Rectal smooth muscle tissue (tissue), 1 donor: ENCODE data around the gene BAK1.
"Not testable (repeated sequence)": the region's sequence is repeated elsewhere in the genome, so short reads cannot be mapped to it uniquely, and the experiment has no call there.

Source experiments
- H3K27ac ChIP-seq: one replicate; pipeline ENCODE4 v1.7.0; 2013; ENCODE audit warnings: low read depth, low read length, inconsistent platforms
- H3K27me3 ChIP-seq: one replicate; pipeline ENCODE4 v1.7.0; 2013; ENCODE audit warnings: low read length; ENCODE audit not compliant: control insufficient read depth, insufficient read depth
- H3K36me3 ChIP-seq: one replicate; pipeline ENCODE4 v1.7.0; 2013; ENCODE audit warnings: low read length; ENCODE audit not compliant: control insufficient read depth, insufficient read depth
- H3K4me1 ChIP-seq: one replicate; pipeline ENCODE4 v1.7.0; 2013; ENCODE audit warnings: low read length; ENCODE audit not compliant: control insufficient read depth, insufficient read depth
- H3K4me3 ChIP-seq: one replicate; pipeline ENCODE4 v1.7.0; 2013; ENCODE audit warnings: low read length
- H3K9ac ChIP-seq: one replicate; pipeline ENCODE4 v1.7.0; 2013; ENCODE audit warnings: low read length

Gene BAK1

GRCh38 chr6:33602180-33602579 lies 22.1 kb upstream of the BAK1 start:
- Histone ChIP-seq H3K36me3 (no peaks in the 10 kb centered on the region), H3K27ac (no peak overlapping the region), H3K4me1 (no peaks in the 10 kb centered on the region), H3K9ac (no peak overlapping the region), H3K27me3 (no peaks in the 10 kb centered on the region), H3K4me3 (no peak overlapping the region)

DNA sequence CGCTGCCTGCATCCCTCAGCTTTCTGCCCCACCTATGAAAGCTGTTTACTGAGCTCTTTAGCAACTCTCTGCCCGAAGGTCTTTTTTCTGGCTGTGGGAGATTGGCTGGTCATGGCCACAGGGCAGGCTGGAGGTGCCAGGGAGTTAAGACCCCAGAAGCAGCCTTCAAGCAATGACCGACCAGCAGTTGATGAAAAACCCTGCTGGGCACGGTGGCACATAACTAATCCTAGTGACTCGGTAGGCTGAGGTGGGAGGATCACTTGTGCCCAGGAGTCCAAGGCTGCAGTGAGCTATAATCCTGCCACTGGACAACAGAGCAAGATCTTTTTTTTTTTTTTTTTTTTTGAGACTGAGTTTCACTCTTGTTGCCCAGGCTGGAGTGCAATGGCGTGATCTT lies 20.7 kb upstream of the BAK1 start:
- no peaks in the 10 kb centered on the region for H3K4me1 ChIP-seq
- no peak overlapping the region for H3K27ac ChIP-seq
- H3K27me3 ChIP-seq, result no peaks in the 10 kb centered on the region
- no peak overlapping the region for H3K9ac ChIP-seq
- no peak overlapping the region for H3K4me3 ChIP-seq
- no peaks in the 10 kb centered on the region for H3K36me3 ChIP-seq

- no peaks in the 10 kb centered on the region for H3K27me3 ChIP-seq
- no peak overlapping the region for H3K4me3 ChIP-seq
- H3K27ac ChIP-seq, result no peak overlapping the region
- H3K9ac ChIP-seq, result no peak overlapping the region
- no peaks in the 10 kb centered on the region for H3K36me3 ChIP-seq
- H3K4me1 ChIP-seq, result no peaks in the 10 kb centered on the region
Observed at GRCh38 chr6:33599413-33599938, 19.4 kb upstream of the BAK1 start.

DNA sequence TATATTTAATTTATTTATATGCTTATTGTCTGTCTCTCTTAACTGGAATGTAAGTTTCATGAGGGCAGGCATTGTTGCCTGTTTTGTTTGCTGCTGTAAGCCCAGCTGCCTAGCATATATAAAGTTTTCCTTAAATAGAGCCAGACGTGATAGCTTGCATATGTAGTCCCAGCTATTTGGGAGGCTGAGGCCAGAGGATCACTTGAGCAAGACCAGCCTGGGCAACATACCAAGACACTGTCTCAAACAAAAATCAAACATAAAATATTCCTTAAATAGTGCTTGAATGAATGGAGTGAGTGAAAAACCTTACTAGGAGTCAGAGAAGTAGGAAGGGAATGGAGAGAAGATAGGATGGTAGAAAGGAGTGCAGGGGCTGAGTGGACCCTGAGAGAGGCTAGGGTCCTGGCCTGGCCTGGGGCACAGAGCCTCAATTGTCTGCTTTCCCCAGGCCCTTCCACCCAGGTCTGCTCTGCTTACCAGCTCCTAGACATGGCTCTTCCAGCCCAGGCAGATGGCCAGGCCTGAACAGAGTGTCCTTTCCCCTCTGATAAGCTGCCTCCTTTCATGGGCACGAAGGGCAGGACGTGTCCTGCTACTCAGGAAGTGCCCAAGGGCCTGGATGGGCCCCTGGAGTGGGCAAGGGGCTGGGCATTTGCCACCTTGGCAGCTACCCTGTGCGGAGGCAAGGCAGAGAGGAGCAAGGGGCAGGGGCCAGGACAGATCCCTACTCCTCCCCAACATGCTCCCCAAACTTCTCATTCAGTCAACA lies 17.7 kb upstream of the BAK1 start:
- Histone ChIP-seq H3K4me1 (no peaks in the 10 kb centered on the region), H3K27ac (no peak overlapping the region)

DNA sequence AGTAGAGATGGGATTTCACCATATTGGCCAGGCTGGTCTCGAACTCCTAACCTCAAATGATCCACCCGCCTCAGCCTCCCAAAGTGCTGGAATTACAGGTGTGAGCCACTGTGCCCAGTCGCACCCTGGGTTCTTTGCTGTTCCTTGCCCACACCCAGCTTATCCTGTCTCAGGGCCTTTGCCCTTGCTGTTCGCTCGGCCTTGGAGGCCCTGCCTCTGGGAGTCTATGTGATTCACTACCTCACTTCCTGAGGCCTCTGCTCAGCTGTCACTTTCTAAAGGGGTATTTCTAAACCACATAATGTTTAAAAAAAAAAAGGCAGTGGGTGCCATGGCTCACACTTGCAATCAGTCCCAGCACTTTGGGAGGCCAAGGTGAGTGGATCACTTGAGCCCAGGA lies 16.8 kb upstream of the BAK1 start:
- not testable (repeated sequence) for H3K9ac ChIP-seq, H3K27me3 ChIP-seq, H3K36me3 ChIP-seq, H3K27ac ChIP-seq, H3K4me3 ChIP-seq, H3K4me1 ChIP-seq

More for the DNA sequence above, 17.7 kb upstream of the BAK1 start:
- no peaks in the 10 kb centered on the region for H3K27me3 ChIP-seq
- H3K4me3 ChIP-seq, result no peak overlapping the region
- H3K9ac ChIP-seq, result no peak overlapping the region
- H3K36me3 ChIP-seq, result no peaks in the 10 kb centered on the region

- H3K27ac ChIP-seq, result no peak overlapping the region
- no peaks in the 10 kb centered on the region for H3K4me1 ChIP-seq
- H3K9ac ChIP-seq, result no peak overlapping the region
- no peaks in the 10 kb centered on the region for H3K36me3 ChIP-seq
- H3K4me3 ChIP-seq, result no peak overlapping the region
- no peaks in the 10 kb centered on the region for H3K27me3 ChIP-seq
Observed at GRCh38 chr6:33595001-33595846, 15.1 kb upstream of the BAK1 start.

DNA sequence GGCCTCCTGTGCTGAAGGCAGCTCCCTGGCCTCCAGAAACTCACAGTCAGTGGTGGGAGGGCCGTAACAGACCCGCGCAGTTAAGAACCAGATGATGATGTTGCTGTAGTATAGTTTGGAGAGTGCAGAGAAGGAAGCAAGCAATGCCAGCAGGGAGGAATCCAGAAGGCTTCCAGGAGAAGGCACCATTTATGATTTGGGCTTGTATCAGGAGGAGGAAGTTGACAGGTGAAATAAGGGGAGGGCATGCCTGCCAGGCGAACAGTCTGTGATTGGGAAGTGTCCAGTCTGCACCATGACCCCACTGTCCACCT lies 13.3 kb upstream of the BAK1 start:
- Histone ChIP-seq H3K4me3 (peak overlapping the region; percentile 44), H3K4me1 (no peaks in the 10 kb centered on the region), H3K27ac (no peak overlapping the region), H3K36me3 (no peaks in the 10 kb centered on the region), H3K27me3 (no peaks in the 10 kb centered on the region), H3K9ac (no peak overlapping the region)

DNA sequence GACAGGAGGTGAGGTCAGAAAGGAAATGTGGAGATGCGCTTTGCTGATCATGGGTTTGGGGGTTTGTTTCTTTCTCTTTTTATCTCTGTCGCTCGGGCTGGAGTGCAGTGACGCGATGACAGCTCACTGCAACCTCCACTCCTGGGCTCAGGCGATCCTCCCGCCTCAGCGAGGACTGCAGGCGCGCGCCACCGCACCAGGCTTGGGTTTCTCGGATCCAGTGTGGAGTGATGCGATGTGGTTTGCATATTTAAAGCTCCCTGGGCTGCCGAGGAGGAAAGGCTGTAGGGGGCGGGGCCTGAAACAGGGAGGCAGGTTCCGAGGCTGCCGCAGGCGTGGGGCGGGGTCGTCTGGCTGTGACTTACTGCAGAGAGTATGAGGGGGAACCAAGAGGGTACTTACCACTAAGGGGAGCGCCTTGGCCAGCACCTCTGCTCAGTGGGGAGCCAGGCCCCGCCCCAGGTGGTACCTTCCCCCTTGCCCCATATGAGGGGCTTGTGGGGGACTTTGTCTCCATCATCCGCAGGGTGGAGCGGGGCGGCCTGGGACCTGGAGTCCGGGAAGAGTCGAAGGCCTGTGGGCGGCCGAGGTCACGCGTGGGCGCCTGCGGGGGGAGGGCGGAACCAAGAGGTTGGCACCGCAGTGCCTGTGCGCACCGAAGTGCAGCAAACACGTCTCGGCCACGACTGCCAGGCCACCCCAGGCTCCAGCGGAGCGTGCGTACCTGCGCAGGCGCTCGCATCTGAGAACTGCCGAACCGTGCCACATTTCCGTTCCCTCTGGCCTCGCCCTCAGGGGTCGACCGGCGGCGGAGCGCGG lies 12.7 kb upstream of the BAK1 start:
- Histone ChIP-seq H3K4me1 (no peaks in the 10 kb centered on the region), H3K27ac (no peak overlapping the region), H3K4me3 (peak overlapping the region; percentile 44), H3K36me3 (no peaks in the 10 kb centered on the region), H3K27me3 (no peaks in the 10 kb centered on the region), H3K9ac (no peak overlapping the region)

GRCh38 chr6:33592280-33592594 lies 12.2 kb upstream of the BAK1 start:
- Histone ChIP-seq H3K4me3 (no peak overlapping the region), H3K36me3 (no peaks in the 10 kb centered on the region), H3K27ac (no peak overlapping the region), H3K9ac (no peak overlapping the region), H3K4me1 (no peaks in the 10 kb centered on the region), H3K27me3 (no peaks in the 10 kb centered on the region)

DNA sequence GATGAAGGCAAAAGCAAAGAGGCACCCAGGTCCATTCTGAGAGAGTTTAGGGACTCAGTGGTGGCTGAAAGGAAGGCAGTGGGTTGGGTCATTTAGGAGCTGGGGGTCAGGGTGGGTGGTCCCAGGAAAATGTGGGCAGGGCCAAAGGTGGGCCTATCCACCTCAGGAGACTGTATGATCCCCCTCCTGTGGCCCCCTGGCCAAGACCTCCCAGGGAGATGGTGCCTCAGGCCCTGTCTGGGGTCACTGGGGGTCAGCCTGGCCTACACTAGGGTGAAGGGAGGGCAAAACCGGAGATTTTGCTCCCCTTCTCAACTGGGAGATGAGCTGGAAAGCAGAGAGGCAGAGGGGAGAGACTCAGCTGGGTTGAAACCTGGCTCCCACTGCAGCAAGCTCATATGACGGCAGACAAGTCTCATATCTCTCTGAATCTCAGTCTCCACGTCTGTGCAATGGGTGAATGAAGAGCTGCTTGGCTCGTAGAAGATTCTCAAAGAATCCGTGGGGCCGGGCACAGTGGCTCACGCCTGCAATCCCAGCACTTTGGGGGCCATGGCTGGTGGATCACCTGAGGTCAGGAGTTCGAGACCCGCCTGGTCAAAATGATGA lies 11.5 kb upstream of the BAK1 start:
- Histone ChIP-seq H3K4me1 (no peaks in the 10 kb centered on the region), H3K27ac (no peak overlapping the region)

GRCh38 chr6:33590531-33591198 lies 10.6 kb upstream of the BAK1 start:
- no peak overlapping the region for H3K9ac ChIP-seq
- H3K27me3 ChIP-seq, result no peaks in the 10 kb centered on the region
- no peaks in the 10 kb centered on the region for H3K4me1 ChIP-seq
- no peak overlapping the region for H3K27ac ChIP-seq
- no peak overlapping the region for H3K4me3 ChIP-seq
- no peaks in the 10 kb centered on the region for H3K36me3 ChIP-seq

More for the DNA sequence above, 11.5 kb upstream of the BAK1 start:
- Histone ChIP-seq H3K9ac (no peak overlapping the region), H3K4me3 (no peak overlapping the region), H3K27me3 (no peaks in the 10 kb centered on the region), H3K36me3 (no peaks in the 10 kb centered on the region)
